LoVo (cell line): ENCODE data around the gene RABL6.
"Not testable (repeated sequence)": the region's sequence is repeated elsewhere in the genome, so short reads cannot be mapped to it uniquely, and the experiment has no call there.

ENCODE experiments used
- DNase-seq: peaks from one replicate; pipeline ENCODE4 v3.0.0-alpha.2; 2016; ENCODE audit warnings: low spot score

Gene RABL6

GRCh38 chr9:136881691-136882108, 74.0 kb downstream of the RABL6 start:
- DNase-seq = no peak

- DNase-seq = peak; percentile 73
Observed at GRCh38 chr9:136882109-136882946, 74.6 kb downstream of the RABL6 start.

- not testable (repeated sequence) for DNase-seq
Observed at GRCh38 chr9:136882947-136883283, 75.2 kb downstream of the RABL6 start.

GRCh38 chr9:136883670-136884069, 75.9 kb downstream of the RABL6 start:
- not testable (repeated sequence) for DNase-seq

- DNase-seq = peak; percentile 99
Observed at GRCh38 chr9:136885950-136886578, 78.3 kb downstream of the RABL6 start, which contains the start of gene TRAF2. TRAF2 (plus strand) TSS chr9:136886516; CDS start chr9:136898741, 12,225 bp downstream.

GRCh38 chr9:136886610-136887597, 79.2 kb downstream of the RABL6 start:
- DNase-seq = no peak

- DNase-seq = no peak
Observed at GRCh38 chr9:136888454-136888853, 80.7 kb downstream of the RABL6 start.

GRCh38 chr9:136889858-136890257, 82.1 kb downstream of the RABL6 start:
- DNase-seq = no peak

GRCh38 chr9:136890661-136891060, 82.9 kb downstream of the RABL6 start:
- no peak for DNase-seq
